Activated CD4-positive, alpha-beta T cell treated with anti-CD3 and anti-CD28 coated beads, Interleukin-2, amount 10 ng/mL, durations not matched to agents 24 days and 14 days (primary cell): Measurements from ENCODE around the gene RBM26. TPM values are rescaled to one million over a fixed set of nuclear protein-coding genes. Genes with fewer than 3 reads are reported as not detected.
A peak's percentile ranks its signal among the peaks of the same experiment; 100 is the strongest.

Source experiments
- DNase-seq: peaks from one replicate; pipeline ENCODE4 v3.0.0; 2022
- H3K27ac Mint-ChIP-seq: one replicate; pipeline ENCODE4 v1.8.0; 2022; ENCODE audit warnings: mild to moderate bottlenecking, mixed read lengths
- H3K27me3 Mint-ChIP-seq: one replicate; pipeline ENCODE4 v1.8.0; 2022; ENCODE audit warnings: mixed read lengths
- H3K36me3 Mint-ChIP-seq: one replicate; pipeline ENCODE4 v1.8.0; 2022; ENCODE audit warnings: low read depth, mild to moderate bottlenecking, mixed read lengths
- H3K4me1 Mint-ChIP-seq: one replicate; pipeline ENCODE4 v1.8.0; 2021; ENCODE audit warnings: mixed read lengths
- H3K4me3 Mint-ChIP-seq: one replicate; pipeline ENCODE4 v1.8.0; 2022; ENCODE audit warnings: mild to moderate bottlenecking, moderate library complexity, mixed read lengths
- H3K9me3 Mint-ChIP-seq: one replicate; pipeline ENCODE4 v1.8.0; 2021; ENCODE audit warnings: mixed read lengths
- intact Hi-C: fragments of 100-400 bp; cut with micrococcal nuclease; formaldehyde crosslinking; loops from one replicate; pipeline ENCODE4 v1.15.1; 2023
- total RNA-seq: library from RNA; stranded (reverse); gene quantifications from 2 replicates; pipeline ENCODE4 v1.2.3, GENCODE V29; 2022

The RBM26 gene
- total RNA-seq, 1 donor from 2014 or later = 100 TPM

GRCh38 chr13:79435561-79435990 lies 29.5 kb upstream of the RBM26 start:
- Mint-ChIP-seq H3K9me3 (peaks cover 4% of the 10 kb centered on the region), H3K4me3 (no peak overlapping the region), H3K4me1 (peaks cover 17% of the 10 kb centered on the region), H3K36me3 (peaks cover 7% of the 10 kb centered on the region), H3K27ac (no peak overlapping the region), H3K27me3 (no peaks in the 10 kb centered on the region)
- intact Hi-C loops = loop anchor here (2.0 kb wide), 1 partner anchor 15 kb away; no protein-coding TSS in a partner anchor
- no peak for DNase-seq

- H3K27me3 Mint-ChIP-seq = no peaks in the 10 kb centered on the region
- peaks cover 8% of the 10 kb centered on the region for H3K36me3 Mint-ChIP-seq
- H3K4me3 Mint-ChIP-seq = no peak overlapping the region
- peaks cover 4% of the 10 kb centered on the region for H3K9me3 Mint-ChIP-seq
- peak overlapping the region; percentile 40 for H3K27ac Mint-ChIP-seq
- H3K4me1 Mint-ChIP-seq = peaks cover 17% of the 10 kb centered on the region
- intact Hi-C loops = loop anchor here (1.0 to 2.0 kb wide), 2 partner anchors 16 to 47 kb away; partner anchors contain the start of gene NDFIP2
- DNase-seq = no peak
These were observed 28.5 kb upstream of the RBM26 start for GRCh38 chr13:79434556-79434955.

GRCh38 chr13:79432992-79433391 lies 26.9 kb upstream of the RBM26 start:
- H3K4me3 Mint-ChIP-seq = no peak overlapping the region
- no peaks in the 10 kb centered on the region for H3K27me3 Mint-ChIP-seq
- H3K4me1 Mint-ChIP-seq = peaks cover 26% of the 10 kb centered on the region
- no peak overlapping the region for H3K27ac Mint-ChIP-seq
- intact Hi-C loops = no loop called here
- H3K9me3 Mint-ChIP-seq = peaks cover 4% of the 10 kb centered on the region
- no peak for DNase-seq
- H3K36me3 Mint-ChIP-seq = peaks cover 9% of the 10 kb centered on the region

GRCh38 chr13:79432086-79432485 lies 26.0 kb upstream of the RBM26 start:
- no peaks in the 10 kb centered on the region for H3K27me3 Mint-ChIP-seq
- H3K27ac Mint-ChIP-seq = no peak overlapping the region
- H3K4me3 Mint-ChIP-seq = no peak overlapping the region
- intact Hi-C loops = no loop called here
- peaks cover 4% of the 10 kb centered on the region for H3K9me3 Mint-ChIP-seq
- H3K4me1 Mint-ChIP-seq = peaks cover 31% of the 10 kb centered on the region
- peaks cover 9% of the 10 kb centered on the region for H3K36me3 Mint-ChIP-seq
- no peak for DNase-seq

- H3K36me3 Mint-ChIP-seq = peaks cover 12% of the 10 kb centered on the region
- no peak for DNase-seq
- no peak overlapping the region for H3K4me3 Mint-ChIP-seq
- H3K4me1 Mint-ChIP-seq = peaks cover 33% of the 10 kb centered on the region
- H3K27ac Mint-ChIP-seq = peak overlapping the region; percentile 26
- intact Hi-C loops = no loop called here
- H3K9me3 Mint-ChIP-seq = peaks cover 4% of the 10 kb centered on the region
- no peaks in the 10 kb centered on the region for H3K27me3 Mint-ChIP-seq
These were observed 23.3 kb upstream of the RBM26 start for GRCh38 chr13:79429309-79429708.

- DNase-seq = no peak
- intact Hi-C loops = no loop called here
- H3K4me3 Mint-ChIP-seq = no peak overlapping the region
- peaks cover 12% of the 10 kb centered on the region for H3K36me3 Mint-ChIP-seq
- H3K27ac Mint-ChIP-seq = no peak overlapping the region
- H3K4me1 Mint-ChIP-seq = peaks cover 28% of the 10 kb centered on the region
- no peaks in the 10 kb centered on the region for H3K27me3 Mint-ChIP-seq
- peaks cover 4% of the 10 kb centered on the region for H3K9me3 Mint-ChIP-seq
These were observed 21.8 kb upstream of the RBM26 start for GRCh38 chr13:79427883-79428282.

- Mint-ChIP-seq H3K4me3 (no peak overlapping the region), H3K9me3 (peaks cover 4% of the 10 kb centered on the region), H3K36me3 (peaks cover 12% of the 10 kb centered on the region), H3K4me1 (peaks cover 28% of the 10 kb centered on the region), H3K27ac (no peak overlapping the region), H3K27me3 (no peaks in the 10 kb centered on the region)
- intact Hi-C loops = no loop called here
- no peak for DNase-seq
These were observed 21.2 kb upstream of the RBM26 start for GRCh38 chr13:79427265-79427664.

GRCh38 chr13:79423801-79424642 lies 18.0 kb upstream of the RBM26 start:
- Mint-ChIP-seq H3K27me3 (no peaks in the 10 kb centered on the region), H3K4me3 (no peak overlapping the region), H3K9me3 (no peaks in the 10 kb centered on the region), H3K27ac (no peak overlapping the region), H3K36me3 (peaks cover 5% of the 10 kb centered on the region), H3K4me1 (peaks cover 19% of the 10 kb centered on the region)
- no peak for DNase-seq
- intact Hi-C loops = loop anchor here (1.0 to 2.0 kb wide), 3 partner anchors 17 to 117 kb away; partner anchors contain the start of genes NDFIP2 and RBM26

- H3K9me3 Mint-ChIP-seq = no peaks in the 10 kb centered on the region
- no peak for DNase-seq
- intact Hi-C loops = no loop called here
- no peaks in the 10 kb centered on the region for H3K27me3 Mint-ChIP-seq
- no peak overlapping the region for H3K27ac Mint-ChIP-seq
- no peak overlapping the region for H3K4me3 Mint-ChIP-seq
- H3K4me1 Mint-ChIP-seq = peaks cover 16% of the 10 kb centered on the region
- peaks cover 5% of the 10 kb centered on the region for H3K36me3 Mint-ChIP-seq
These were observed 17.3 kb upstream of the RBM26 start for GRCh38 chr13:79423340-79423739.

- DNase-seq = no peak
- no peak overlapping the region for H3K27ac Mint-ChIP-seq
- intact Hi-C loops = no loop called here
These were observed 13.3 kb upstream of the RBM26 start for GRCh38 chr13:79419365-79419764.

GRCh38 chr13:79417741-79418140 lies 11.7 kb upstream of the RBM26 start:
- intact Hi-C loops = no loop called here
- Mint-ChIP-seq H3K27ac (no peak overlapping the region), H3K4me3 (no peak overlapping the region), H3K9me3 (no peaks in the 10 kb centered on the region), H3K4me1 (no peaks in the 10 kb centered on the region), H3K36me3 (peaks cover 8% of the 10 kb centered on the region), H3K27me3 (no peaks in the 10 kb centered on the region)
- DNase-seq = no peak

More at GRCh38 chr13:79419365-79419764, 13.3 kb upstream of the RBM26 start:
- no peaks in the 10 kb centered on the region for H3K9me3 Mint-ChIP-seq
- H3K4me3 Mint-ChIP-seq = no peak overlapping the region
- H3K27me3 Mint-ChIP-seq = no peaks in the 10 kb centered on the region
- H3K4me1 Mint-ChIP-seq = no peaks in the 10 kb centered on the region
- peaks cover 7% of the 10 kb centered on the region for H3K36me3 Mint-ChIP-seq

GRCh38 chr13:79413521-79413920 lies 7.5 kb upstream of the RBM26 start:
- no peaks in the 10 kb centered on the region for H3K9me3 Mint-ChIP-seq
- no peak for DNase-seq
- intact Hi-C loops = no loop called here
- no peak overlapping the region for H3K27ac Mint-ChIP-seq
- no peak overlapping the region for H3K4me3 Mint-ChIP-seq
- no peaks in the 10 kb centered on the region for H3K27me3 Mint-ChIP-seq
- peaks cover 4% of the 10 kb centered on the region for H3K4me1 Mint-ChIP-seq
- H3K36me3 Mint-ChIP-seq = peaks cover 10% of the 10 kb centered on the region

- H3K36me3 Mint-ChIP-seq = peaks cover 9% of the 10 kb centered on the region
- no peak for DNase-seq
- H3K27ac Mint-ChIP-seq = no peak overlapping the region
- no peaks in the 10 kb centered on the region for H3K27me3 Mint-ChIP-seq
- peaks cover 19% of the 10 kb centered on the region for H3K4me1 Mint-ChIP-seq
- intact Hi-C loops = loop anchor here (5.0 kb wide), 1 partner anchor 132 kb away; no protein-coding TSS in a partner anchor
- H3K4me3 Mint-ChIP-seq = no peak overlapping the region
- no peaks in the 10 kb centered on the region for H3K9me3 Mint-ChIP-seq
These were observed 3.8 kb upstream of the RBM26 start for GRCh38 chr13:79409828-79410227.

- peak overlapping the region; percentile 98 for H3K27ac Mint-ChIP-seq
- no peaks in the 10 kb centered on the region for H3K27me3 Mint-ChIP-seq
- no peaks in the 10 kb centered on the region for H3K9me3 Mint-ChIP-seq
- H3K4me1 Mint-ChIP-seq = peaks cover 27% of the 10 kb centered on the region
- intact Hi-C loops = loop anchor here (2.0 to 5.0 kb wide), 2 partner anchors 17 to 135 kb away; no protein-coding TSS in a partner anchor
- H3K36me3 Mint-ChIP-seq = peaks cover 7% of the 10 kb centered on the region
- DNase-seq = no peak
- peak overlapping the region; percentile 53 for H3K4me3 Mint-ChIP-seq
These were observed 1.4 kb upstream of the RBM26 start for GRCh38 chr13:79407349-79407979.
